ENCODE data around the gene PEPD.

- TF ChIP-seq FOXK2 (IDR thresholded peaks at IDR 0.05) (no peak), FOXM1 (IDR thresholded peaks at IDR 0.05; ENCODE audit: borderline replicate concordance) (no peak), SUZ12 (IDR thresholded peaks at IDR 0.05) (no peak), ZNF384 (IDR thresholded peaks at IDR 0.05) (no peak)
Measured at GRCh38 chr19:33503433-33504057, 18.0 kb downstream of the PEPD start.

All from HEK293T (cell line).